T-helper 1 cell (primary cell): ENCODE measurements around the gene ADGRG1.

Source experiments
- DNase-seq, 5 donors: peaks; one replicate each; pipeline ENCODE4 v3.0.0-alpha.2; 2012 to 2020

ADGRG1 gene

GRCh38 chr16:57635266-57636097 is 7.1 kb downstream of the ADGRG1 start:
- no peak for DNase-seq

- DNase-seq = no peak
Observed at GRCh38 chr16:57636184-57636583, 7.8 kb downstream of the ADGRG1 start.

GRCh38 chr16:57637020-57637419 is 8.6 kb downstream of the ADGRG1 start:
- DNase-seq = no peak

GRCh38 chr16:57637424-57637823 is 9.0 kb downstream of the ADGRG1 start:
- no peak for DNase-seq

GRCh38 chr16:57637965-57638364 is 9.5 kb downstream of the ADGRG1 start:
- no peak for DNase-seq

GRCh38 chr16:57638381-57638780 is 10.0 kb downstream of the ADGRG1 start:
- DNase-seq = no peak

GRCh38 chr16:57639172-57639887 is 10.9 kb downstream of the ADGRG1 start:
- DNase-seq = no peak

- no peak for DNase-seq
Observed at GRCh38 chr16:57640185-57640584, 11.8 kb downstream of the ADGRG1 start.

GRCh38 chr16:57640612-57641011 is 12.2 kb downstream of the ADGRG1 start:
- no peak for DNase-seq

- no peak for DNase-seq
Observed at GRCh38 chr16:57642160-57643135, 14.0 kb downstream of the ADGRG1 start.

- DNase-seq = no peak
Observed at GRCh38 chr16:57643147-57643874, 14.9 kb downstream of the ADGRG1 start.

- no peak for DNase-seq
Observed at GRCh38 chr16:57643910-57644309, 15.5 kb downstream of the ADGRG1 start.

GRCh38 chr16:57644383-57645014 is 16.1 kb downstream of the ADGRG1 start:
- no peak for DNase-seq

- no peak for DNase-seq
Observed at GRCh38 chr16:57645169-57645568, 16.7 kb downstream of the ADGRG1 start.

GRCh38 chr16:57645691-57646387 is 17.4 kb downstream of the ADGRG1 start:
- no peak for DNase-seq

GRCh38 chr16:57646388-57647039 is 18.1 kb downstream of the ADGRG1 start:
- DNase-seq = no peak

- no peak for DNase-seq
Observed at GRCh38 chr16:57647136-57647875, 18.9 kb downstream of the ADGRG1 start.

GRCh38 chr16:57648125-57648524 is 19.7 kb downstream of the ADGRG1 start:
- DNase-seq = no peak

GRCh38 chr16:57648581-57649442 is 20.4 kb downstream of the ADGRG1 start:
- peak; percentile 60 to 84 (median 77) for DNase-seq
